NCI-H82 (cell line): ENCODE data around the gene EPB41L5.
"Not testable (repeated sequence)": the region's sequence is repeated elsewhere in the genome, so short reads cannot be mapped to it uniquely, and the experiment has no call there.

Source experiments
- DNase-seq: peaks from one replicate; lab custom pipeline; 2025; lab: John Stamatoyannopoulos, UW

The EPB41L5 gene

GRCh38 chr2:120012771-120013596, at the start of gene EPB41L5:
Gene EPB41L5, plus strand, starts transcription at chr2:120013077. Its CDS starts 6,008 bp downstream, at chr2:120019085.
- peak; percentile 99 for DNase-seq

GRCh38 chr2:119981896-119982295, 31.0 kb upstream of the EPB41L5 start:
- no peak for DNase-seq

- DNase-seq = no peak
Observed at GRCh38 chr2:119982506-119982905, 30.4 kb upstream of the EPB41L5 start.

GRCh38 chr2:119983108-119983507, 29.8 kb upstream of the EPB41L5 start:
- DNase-seq = no peak

DNA sequence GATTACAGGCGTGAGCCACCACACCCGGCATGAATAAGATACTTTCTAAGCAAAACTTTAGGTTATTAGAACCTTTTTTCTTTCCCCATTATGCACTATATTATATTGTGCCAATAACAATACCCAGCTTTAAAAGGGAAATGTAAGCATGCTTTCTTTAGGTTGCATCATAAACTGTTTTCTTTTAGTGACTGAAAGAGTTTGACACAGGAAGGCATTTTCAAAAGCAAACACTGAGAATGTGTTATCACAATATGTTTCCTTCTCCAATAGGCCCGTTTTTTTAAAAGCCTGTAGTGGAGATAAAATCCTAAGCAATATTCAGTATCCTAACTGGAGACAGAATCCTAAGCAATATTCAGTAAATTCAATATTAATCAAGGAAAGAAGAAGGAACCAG, 16.7 kb upstream of the EPB41L5 start:
- no peak for DNase-seq

DNA sequence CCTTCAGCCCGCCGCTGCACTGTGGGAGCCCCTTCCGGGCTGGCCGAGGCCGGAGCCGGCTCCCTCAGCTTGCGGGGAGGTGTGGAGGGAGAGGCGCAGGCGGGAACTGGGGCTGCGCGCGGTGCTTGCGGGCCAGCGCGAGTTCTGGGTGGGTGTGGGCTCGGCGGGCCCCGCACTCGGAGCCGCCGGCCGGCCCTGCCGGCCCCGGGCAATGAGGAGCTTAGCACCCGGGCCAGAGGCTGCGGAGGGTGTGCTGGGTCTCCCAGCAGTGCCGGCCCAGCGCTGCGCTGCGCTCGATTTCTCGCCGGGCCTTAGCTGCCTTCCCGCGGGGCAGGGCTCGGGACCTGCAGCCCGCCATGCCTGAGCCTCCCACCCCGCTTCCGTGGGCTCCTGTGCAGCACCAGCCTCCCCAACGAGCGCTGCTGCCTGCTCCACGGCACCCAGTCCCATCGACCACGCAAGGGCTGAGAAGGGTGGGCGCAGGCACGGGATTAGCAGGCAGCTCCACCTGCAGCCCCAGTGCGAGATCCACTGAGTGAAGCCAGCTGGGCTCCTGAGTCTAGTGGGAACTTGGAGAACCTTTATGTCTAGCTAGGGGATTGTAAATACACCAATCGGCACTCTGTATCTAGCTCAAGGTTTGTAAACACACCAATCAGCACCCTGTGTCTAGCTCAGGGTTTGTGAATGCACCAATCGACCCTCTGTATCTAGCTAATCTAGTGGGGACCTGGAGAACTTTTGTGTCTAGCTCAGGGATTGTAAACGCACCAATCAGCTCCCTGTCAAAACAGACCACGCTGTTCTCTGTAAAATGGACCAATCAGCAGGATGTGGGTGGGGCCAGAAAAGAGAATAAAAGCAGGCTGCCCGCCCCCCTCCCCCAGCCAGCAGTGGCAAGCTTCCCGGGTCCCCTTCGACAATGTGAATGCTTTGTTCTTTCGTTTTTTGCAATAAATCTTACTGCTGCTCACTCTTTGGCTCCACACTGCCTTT, 15.7 kb upstream of the EPB41L5 start:
- not testable (repeated sequence) for DNase-seq

- no peak for DNase-seq
Observed at GRCh38 chr2:120001471-120001870, 11.4 kb upstream of the EPB41L5 start.

GRCh38 chr2:120004254-120004653, 8.6 kb upstream of the EPB41L5 start:
- no peak for DNase-seq

- DNase-seq = no peak
Observed at GRCh38 chr2:120005834-120006521, 6.9 kb upstream of the EPB41L5 start.

- no peak for DNase-seq
Observed at GRCh38 chr2:120007851-120008250, 5.0 kb upstream of the EPB41L5 start.

GRCh38 chr2:120012363-120012762, 514 bp upstream of the EPB41L5 start:
- peak; percentile 68 for DNase-seq

- DNase-seq = peak; percentile 69
Observed at GRCh38 chr2:120013597-120014223, 833 bp downstream of the EPB41L5 start.

DNA sequence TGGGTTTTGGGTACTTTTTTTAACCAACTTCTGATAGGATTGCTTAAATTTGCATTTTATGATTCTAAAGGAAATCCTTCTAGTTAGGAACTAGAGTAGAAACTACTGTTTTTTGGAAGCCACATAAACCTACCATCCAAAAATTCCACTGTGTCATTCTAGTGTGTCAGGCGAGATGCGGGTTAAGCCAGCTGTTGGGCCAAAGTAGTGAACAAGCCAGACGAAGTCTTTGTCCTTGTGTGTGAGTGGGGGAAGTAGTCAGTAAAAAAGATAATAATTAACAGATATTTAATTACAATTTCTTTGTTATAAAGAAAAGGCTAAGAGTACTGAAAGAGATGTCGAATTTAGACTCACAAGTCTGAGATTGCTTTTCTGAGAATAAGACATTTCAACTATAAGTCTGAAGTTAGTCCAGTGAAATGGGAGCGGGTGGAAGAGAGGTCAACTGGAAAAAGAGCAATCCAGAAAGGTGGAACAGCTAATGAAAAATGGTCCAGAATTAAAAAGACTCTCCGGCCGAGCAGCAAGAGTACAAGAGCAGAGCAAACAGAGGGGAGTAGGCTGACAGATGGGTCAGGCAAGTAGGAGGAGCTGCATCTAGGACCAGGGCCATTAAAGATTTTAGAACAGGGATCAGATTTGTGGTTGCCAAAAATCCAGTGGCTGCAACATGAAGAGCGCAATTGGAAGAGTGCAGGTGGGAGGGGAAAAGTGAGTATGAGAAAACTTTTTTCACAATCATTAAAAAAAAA, 1.5 kb downstream of the EPB41L5 start:
- DNase-seq = peak; percentile 67

GRCh38 chr2:120016800-120017199, 3.9 kb downstream of the EPB41L5 start:
- DNase-seq = no peak

DNA sequence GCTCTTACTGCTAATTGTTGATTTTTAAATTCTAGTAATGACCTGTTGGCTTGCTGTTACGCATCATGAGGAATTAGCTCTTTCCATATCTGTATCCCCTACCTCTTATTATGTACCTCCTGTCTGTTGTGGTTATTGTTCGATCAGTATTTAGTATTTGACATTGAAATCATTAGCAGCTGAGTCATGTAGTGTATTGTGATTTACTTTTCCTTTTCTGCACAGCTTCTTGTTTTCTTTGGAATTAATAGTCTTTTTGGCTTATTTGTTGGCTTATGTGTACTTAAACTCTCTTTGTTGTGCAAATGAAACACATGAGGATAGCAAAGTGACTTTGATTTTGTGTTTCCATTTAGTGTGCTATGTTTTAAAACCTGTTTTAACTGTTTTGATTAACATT, 4.3 kb downstream of the EPB41L5 start:
- DNase-seq = no peak

DNA sequence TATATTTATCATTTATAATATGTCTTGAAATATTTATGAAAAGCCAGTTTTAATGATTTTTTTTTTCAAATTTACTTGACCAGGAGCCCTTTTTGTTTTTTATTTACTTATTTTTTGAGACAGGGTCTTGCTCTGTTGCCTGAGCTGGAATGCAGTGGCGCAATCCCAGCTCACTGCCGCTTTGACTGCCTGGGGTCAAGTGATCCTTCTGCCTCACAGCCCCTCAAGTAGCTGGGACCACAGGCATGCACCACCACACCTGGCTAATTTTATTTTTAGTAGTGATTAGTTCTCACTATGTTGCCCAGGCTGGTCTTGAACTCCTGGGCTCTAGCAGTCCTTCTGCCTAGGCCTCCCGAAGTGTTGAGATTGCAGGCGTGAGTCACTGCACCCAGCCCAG, 5.7 kb downstream of the EPB41L5 start:
- DNase-seq = no peak

DNA sequence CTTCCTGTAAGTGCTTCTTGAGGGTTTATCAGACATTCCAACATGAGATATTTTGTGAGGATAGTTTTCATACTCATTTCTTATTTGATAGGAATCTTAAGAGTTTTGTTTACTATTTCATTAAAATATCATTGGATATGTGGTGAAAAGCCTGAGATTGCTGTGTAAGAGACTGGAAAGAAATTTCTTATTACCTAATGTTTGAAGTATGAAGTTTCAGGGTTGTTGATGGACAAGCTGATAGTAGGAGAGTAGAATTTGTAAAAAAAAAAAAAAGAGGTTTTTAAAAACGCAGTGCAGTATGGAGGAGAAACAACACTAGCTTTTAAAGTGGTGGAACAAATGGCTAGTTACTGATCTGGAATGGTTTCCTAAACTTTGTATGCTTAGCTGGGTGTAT, 7.7 kb downstream of the EPB41L5 start:
- DNase-seq = no peak

DNA sequence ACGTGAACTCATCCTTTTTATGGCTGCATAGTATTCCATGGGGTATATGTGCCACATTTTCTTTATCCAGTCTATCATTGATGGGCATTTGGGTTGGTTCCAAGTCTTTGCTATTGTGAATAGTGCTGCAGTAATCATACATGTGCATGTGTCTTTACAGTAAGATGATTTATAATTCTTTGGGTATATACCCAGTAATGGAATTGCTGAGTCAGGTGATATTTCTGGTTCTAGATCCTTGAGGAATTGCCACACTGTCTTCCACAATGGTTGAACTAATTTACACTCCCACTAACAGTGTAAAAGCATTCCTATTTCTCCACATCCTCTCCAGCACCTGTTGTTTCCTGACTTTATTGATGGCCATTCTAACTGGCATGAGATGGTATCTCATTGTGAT, 9.6 kb downstream of the EPB41L5 start:
- DNase-seq = not testable (repeated sequence)

DNA sequence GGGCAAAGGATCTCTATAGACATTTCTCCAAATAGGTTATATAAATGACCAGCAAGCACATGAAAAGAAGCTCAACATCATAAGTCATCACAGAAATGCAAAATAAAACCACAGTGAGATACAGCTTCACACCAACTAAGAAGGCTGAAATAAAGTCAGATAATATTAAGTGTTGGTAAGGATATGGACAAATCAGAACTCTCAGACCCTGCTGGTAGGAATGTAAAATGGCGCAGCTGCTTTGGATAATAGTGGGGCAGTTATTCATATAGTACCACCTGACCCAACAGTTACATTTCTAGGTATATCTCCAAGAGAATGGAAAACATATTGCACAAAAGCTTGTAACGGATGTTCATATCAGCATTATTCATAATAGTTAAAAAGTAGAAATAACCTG, 14.0 kb downstream of the EPB41L5 start:
- DNase-seq = no peak

DNA sequence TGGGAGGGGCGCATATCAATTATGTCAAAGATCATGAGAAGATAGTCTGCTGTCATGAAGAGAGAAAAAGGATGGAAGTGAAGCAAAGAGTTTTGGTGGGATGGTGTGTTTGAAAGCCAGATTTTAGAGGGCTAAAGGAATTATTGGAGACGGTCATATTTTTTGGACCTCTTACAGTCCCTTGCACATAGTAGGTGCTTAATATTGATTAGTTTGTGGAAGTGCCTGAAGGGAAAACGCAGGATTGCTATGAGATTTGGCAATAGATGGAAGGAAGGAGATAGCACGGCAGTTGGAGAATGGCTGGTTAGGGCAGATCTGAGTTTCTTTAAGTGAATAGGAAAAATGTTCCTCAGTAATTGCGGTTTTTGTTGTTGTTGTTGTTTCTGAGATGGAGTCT, 15.9 kb downstream of the EPB41L5 start:
- no peak for DNase-seq
